ENCODE measurements around the gene DOCK7. TPM values are rescaled to one million over a fixed set of nuclear protein-coding genes. Genes with fewer than 3 reads are reported as not detected.
"Not testable (repeated sequence)": the region's sequence is repeated elsewhere in the genome, so short reads cannot be mapped to it uniquely, and the experiment has no call there.

The DOCK7 gene
- total RNA-seq, 1 experiment from 2014 or later: 102 TPM

DNA sequence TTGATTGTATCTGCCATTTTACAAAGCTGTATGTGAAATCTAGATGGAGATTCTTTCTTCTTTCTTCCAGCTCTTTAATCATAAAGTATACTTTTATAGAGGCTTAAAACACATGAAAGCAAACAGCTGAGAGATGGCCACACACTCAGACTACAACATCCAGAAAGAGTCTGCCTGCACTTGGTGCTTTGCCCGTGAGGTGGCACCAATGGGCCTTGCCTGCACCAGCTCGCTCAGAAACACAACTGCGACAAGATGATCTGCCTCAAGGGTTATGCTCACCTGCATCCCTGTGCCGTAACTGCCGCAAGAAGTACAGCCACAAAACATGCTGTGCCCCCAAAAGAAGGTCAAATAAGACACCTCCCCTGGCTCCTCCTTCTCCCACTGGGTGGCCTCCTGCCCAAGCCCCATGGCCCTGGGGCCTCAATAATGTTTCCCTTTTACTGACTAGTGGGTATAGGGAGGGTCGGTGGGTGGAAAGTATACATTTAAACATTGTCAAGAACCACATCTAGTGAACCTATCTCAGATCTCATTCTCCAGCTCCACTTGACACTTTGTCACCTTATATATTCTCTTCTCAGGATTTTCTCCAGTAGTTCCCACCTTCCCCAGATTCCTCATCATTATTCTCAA lies 157.6 kb downstream of the DOCK7 start:
- DNase-seq (ENCODE audit: low read depth): peak; percentile 42

DNA sequence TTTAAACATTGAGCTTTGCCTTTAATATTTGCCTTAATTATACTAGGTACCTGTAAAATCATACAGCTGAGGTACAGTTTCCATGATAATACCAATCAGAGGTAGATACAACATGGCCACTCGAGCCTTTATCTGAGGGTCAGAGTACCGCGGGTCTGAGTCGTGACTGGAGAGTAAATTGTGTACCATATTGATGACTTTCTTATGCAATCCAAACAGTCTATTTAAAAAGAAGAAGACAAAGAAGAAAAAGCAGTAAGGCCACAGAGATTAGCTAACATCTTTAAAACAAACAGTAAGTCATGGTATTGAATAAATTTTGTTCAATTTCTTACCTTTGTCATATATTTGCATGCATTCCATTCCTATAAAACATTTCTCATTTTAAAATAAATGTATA lies 159.0 kb downstream of the DOCK7 start:
- DNase-seq (ENCODE audit: low read depth): no peak

DNA sequence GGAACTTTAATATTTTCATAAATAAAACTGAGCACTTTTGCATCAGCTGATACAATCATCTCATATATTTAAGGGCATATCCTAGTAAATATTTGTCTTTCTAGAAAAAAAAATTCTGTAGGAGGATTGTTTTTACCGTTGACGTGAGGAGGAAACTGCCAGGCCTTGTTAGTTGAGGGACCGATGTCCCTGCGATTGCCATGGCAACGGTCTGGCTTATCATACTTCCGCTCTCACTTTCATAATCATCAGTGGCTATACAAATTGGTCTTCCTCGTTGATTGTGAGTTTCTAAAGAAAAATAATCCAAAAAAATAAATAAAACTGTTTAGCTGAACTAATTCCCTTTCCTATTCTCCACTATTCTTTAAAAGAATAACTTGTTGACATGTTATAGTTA lies 160.2 kb downstream of the DOCK7 start:
- DNase-seq (ENCODE audit: low read depth): no peak

DNA sequence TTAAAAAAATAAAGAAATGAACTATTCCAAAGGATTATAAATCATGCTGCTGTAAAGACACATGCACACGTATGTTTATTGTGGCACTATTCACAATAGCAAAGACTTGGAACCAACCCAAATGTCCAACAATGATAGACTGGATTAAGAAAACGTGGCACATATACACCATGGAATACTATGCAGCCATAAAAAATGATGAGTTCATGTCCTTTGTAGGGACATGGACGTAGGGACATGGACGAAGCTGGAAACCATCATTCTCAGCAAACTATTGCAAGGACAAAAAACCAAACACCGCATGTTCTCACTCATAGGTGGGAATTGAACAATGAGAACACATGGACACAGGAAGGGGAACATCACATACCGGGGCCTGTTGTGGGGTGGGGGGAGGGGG lies 160.8 kb downstream of the DOCK7 start:
- not testable (repeated sequence) for DNase-seq (ENCODE audit: low read depth)

DNA sequence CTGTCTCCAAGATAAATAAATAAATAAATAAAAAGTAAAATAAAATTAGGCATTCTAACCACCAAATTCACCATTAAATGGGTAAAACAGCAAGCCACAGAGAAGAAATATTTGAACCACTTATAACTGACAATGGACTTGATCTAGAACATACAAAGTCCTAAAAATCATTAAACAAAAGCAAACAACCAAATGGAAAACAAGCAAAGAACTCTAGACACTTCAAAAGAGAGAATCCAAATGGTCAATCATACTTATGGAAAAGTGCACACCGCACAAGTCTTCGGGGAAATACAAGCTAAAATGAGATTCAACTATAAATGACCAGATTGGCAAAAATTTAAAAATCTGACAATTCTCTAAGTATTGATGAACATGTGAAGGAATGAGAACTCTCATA lies 164.3 kb downstream of the DOCK7 start:
- no peak for DNase-seq (ENCODE audit: low read depth)

DNA sequence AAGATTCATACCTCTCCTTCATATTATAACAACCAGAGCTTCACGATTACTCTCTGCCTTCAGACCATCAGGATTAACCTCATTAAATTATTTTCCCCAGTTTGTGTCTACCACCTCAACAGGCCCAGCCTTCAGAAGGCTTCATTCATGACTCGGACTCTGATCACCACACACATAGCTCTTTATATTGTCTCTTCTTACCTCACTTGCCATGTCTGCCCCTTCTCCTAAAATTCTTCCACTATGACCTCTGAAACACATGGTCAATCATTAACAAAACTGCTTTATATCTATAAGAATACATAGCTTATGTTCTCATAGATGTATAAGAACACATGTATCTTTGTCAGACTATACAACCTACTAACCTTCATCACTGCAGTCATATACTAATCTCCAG lies 171.6 kb downstream of the DOCK7 start:
- DNase-seq (ENCODE audit: low read depth): no peak

DNA sequence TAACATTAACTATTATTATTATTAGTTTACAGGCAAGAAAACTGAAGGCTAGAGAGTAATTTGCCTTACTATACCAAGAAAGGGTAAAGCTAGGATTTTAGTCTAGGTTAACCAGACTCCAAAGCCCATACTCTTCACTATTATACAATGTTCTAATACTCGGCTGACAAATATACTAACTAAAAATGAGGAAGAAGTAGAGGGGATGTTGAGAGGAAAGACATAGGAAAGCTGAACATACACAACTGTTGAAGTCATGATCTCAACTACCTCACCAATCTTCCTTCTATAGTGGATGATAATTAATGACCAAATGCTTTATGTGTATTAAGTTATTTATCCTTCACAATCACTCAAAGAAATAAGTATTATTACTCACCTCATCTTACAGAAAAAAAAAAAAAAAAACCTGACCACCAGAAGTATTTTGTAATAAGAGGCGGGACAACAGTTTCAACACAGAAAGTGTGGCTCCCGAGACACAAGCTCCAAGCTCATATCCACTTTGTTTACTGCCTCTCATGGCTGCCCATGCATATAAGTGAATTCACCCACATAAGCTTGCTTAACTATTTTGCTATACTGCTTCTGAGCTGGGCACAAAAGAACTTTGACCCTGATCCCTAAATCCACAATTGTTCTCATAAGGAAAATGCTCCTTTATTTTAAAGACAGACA lies 173.3 kb downstream of the DOCK7 start:
- DNase-seq (ENCODE audit: low read depth): no peak

DNA sequence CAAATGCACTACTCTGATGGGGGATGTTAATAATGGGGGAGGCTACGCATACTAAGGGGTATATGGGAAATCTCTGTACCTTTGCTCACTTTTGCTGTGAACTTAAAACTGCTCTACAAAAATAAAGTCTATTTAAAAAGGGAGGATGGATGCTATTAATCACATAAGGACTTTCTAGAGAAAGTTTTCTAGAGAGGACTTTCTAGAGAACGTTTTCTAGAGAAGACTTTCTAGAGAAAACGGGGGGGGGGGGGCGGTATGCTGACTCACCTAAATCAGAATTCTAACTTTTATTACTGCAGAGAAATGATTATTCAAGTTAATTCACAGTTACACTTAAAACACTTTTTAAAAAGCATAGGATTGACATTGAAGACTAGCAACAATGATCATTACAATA lies 175.2 kb downstream of the DOCK7 start:
- DNase-seq (ENCODE audit: low read depth): no peak

DNA sequence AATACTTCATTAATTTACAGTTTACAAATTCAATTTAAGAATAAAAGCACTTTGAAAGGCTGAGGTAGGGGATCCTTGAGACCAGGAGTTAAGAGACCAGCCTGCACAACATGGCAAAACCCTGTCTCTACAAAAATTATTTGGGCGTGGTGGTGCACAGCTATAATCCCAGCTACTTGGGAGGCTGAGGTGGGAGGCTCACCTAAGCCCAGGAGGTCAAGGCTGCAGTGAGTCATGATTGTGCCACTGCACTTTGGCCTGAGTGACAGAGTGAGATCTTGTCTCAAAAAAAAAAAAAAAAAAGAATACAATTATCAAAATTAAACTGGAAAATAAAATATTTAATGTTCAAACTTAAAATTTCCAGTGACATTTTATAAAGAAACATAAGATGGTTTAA lies 179.2 kb downstream of the DOCK7 start:
- DNase-seq (ENCODE audit: low read depth): no peak

DNA sequence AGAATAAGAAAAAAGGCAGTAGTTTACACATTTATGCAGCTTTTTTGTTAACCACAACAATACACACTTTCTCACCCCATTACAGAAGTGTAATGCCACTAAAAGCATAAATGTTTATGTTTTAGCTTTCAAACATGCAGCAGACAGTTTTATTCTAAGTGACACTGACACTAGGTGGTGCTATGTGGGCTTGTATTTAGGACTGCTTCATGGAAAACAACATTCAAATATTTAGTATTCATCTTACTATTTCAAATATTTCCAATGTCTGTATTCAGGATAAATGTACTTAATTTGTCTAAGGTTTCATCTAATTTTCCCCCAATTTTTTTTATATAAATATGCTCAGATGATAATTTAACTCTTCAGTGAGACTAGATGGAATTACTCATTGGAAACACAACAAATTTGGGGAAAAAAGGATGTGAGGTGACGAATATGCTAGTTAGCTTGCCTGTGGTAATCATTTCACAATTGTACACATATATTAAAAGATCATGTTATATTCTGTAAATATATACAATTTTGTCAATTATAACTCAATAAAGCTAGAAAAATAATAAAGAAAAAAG lies 179.9 kb downstream of the DOCK7 start:
- peak; percentile 42 for DNase-seq (ENCODE audit: low read depth)

DNA sequence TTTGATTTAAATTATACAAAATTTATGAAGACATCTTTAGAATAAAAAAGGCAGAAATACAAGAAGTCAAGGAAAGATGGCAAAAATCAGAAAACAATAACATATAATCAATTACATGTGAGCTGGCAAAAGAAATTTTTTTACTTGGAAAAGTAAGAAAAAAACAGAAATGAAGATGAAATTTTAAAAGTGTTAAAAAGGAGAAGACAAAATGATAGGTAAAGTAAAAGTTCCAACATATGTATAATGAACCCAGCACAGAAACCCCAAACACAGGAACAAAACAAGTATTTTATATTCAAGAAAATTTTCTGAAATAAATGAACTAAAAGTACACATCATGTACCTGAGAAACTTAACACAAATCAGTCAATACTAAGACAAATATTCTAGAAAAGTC lies 188.0 kb downstream of the DOCK7 start:
- no peak for DNase-seq (ENCODE audit: low read depth)

DNA sequence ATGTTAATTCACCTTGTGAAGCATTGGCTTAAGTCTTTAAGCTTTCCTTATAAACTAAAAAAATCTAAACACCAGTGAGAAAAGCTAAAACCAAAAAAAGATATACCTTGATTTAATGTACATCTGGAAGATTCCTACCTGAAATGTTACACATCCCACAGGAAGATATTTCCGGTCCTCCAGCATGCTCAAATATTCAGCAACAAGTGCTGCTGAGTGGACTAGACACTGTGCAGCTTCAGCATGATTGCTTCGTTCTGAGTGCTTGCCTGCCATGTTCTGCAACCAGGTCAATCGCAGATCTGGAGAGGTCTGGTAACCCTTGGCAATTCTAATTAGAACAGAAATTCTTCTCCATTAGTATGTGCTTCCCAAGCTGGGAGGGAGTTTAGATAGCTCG lies 194.0 kb downstream of the DOCK7 start:
- DNase-seq (ENCODE audit: low read depth): no peak

DNA sequence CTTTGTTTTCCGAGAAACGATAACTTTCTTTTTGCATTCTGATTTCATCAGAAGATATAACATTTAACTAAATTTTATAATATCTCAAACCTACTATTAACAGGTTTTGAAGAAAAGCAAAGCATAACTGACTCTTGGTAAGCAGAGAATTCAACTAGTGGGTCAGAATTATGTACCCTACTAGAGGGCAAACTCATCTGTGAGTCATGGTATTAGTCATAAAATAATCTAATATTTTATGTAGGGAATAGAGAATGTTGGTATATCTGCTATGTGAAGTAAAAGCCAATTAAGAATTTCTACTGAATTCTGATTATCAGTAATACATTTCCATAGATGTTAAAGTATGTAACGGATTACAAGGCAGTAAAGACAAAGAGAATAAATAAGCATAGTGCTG lies 194.5 kb downstream of the DOCK7 start:
- no peak for DNase-seq (ENCODE audit: low read depth)

DNA sequence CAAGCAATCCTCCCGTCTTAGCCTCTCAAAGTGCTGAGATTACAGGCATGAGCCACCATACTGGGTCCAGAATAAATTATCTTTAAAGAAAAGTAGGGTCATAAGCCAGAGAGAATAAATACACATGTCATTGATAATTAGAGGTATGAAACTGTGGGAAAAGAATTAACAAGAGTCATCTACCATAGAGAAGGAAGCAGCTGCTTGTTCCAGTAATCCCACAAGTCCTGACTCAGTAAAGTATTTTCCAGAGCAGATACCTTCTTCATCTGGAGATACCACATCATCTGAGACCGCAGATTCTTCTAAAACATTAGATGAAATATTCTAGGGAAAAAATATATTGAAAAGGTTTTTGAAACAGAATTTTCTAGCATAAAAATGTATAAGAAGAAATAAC lies 195.7 kb downstream of the DOCK7 start:
- no peak for DNase-seq (ENCODE audit: low read depth)

DNA sequence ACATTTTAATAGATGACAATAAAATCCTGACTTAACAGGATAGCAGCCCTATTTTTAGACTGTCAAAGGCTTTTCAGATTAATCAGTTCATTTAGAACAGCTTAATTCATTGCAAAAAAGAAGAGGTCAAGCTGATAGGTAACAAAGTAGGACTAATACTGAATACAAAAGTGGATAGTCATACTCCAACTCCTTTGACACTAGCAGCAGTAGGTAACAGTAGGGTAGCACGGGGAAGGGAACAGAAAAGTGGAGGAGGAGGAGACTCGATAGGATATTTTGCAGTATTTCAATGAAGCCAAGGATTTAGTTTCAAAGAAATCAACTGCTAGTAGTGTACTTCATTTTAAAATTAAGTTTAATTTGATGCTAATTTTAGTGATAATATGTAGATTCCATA lies 200.2 kb downstream of the DOCK7 start:
- DNase-seq (ENCODE audit: low read depth): no peak

DNA sequence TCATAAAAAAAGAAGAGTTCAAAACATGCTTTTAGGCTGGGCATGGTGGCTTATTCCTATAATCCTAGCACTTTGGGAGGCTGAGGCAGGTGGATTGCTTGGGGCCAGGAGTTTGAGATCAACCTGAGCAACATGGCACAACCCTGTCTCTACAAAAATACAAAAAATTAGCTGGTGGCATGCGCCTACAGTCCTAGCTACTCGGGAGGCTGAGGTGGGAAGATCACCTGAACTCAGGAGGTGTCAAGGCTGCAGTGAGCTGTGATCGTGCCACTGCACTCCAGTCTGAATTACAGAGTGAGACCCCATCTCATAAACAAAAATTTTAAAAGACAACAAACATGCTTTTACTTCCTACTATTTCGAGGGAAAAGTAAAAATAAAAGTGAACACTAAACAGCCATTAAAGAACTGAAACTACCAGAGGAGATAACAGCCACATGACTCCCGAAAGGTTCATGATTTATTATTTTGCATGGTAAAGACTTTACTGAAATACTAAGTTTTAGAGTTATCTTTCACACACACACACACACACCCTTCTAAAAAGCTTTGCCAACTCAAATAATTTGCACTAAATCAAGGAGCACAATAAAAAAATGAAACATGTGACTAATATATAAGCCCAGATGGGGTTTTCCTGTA lies 203.2 kb downstream of the DOCK7 start:
- no peak for DNase-seq (ENCODE audit: low read depth)

DNA sequence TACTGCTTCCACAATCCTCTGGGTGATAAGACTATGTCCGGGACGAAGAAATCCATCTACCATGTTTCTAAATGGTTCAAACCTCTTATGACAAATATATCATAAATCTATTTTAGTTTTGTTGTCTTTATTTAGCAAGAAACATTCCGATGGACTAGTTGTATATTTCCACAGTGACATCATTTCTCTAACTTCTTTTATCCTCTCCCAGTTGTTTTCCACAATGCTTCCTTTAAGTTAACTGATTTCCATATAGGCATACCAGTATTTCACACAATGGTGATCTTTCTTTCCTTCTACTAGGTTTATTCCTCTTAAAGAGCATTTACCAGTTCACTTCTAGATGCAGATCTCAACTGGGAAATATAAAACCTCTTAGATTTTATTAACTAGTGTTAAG lies 206.5 kb downstream of the DOCK7 start:
- peak; percentile 7 for DNase-seq (ENCODE audit: low read depth)

DNA sequence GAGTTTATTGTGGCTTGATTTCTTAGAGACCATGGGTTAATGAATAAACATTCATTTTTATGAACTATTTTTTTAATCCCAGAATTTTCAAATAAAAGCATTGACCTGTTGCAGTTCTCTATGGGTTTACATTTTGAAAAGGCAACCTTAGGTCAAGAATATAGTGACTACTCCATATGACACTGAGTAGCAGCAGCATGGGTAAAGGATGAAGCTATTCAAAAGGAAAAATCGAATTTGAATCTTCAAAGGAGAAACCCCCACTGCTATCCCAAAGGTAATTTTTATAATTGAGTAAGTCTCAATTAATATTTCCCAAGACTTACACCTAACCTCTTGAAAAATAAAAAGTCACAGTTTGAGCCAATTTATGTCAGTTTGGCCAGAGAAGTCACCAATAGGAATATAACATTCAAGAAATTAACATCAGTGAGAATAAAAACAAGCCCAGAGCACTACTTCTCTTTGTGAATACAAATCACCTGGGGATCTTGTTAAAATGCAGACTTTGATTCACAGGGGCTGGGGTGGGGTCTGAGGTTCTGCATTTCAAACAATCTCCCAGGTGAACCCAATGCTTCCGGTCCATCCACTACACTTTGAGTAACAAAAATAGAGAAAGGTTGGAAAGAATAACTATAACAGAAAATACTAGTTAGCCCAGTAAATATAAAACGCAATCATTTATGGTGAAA lies 211.5 kb downstream of the DOCK7 start:
- no peak for DNase-seq (ENCODE audit: low read depth)

DNA sequence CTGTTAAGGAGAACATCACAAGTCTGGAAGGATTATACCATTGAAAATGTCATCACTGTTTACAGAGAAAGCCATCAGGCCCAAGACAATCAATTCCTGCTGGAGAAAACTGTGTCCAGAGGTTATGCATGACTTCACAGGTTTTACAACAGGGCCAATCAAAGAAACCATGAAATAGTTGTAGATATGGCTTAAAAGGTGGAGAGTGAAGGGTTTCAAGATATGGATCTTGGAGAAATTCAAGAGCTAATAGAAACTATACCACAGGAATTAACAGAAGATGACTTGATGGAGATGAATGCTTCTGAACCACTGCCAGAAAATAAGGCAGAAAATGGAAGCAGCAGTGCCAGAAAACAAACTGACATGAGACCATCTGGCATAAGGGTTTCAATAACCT lies 221.1 kb downstream of the DOCK7 start:
- no peak for DNase-seq (ENCODE audit: low read depth)

DNA sequence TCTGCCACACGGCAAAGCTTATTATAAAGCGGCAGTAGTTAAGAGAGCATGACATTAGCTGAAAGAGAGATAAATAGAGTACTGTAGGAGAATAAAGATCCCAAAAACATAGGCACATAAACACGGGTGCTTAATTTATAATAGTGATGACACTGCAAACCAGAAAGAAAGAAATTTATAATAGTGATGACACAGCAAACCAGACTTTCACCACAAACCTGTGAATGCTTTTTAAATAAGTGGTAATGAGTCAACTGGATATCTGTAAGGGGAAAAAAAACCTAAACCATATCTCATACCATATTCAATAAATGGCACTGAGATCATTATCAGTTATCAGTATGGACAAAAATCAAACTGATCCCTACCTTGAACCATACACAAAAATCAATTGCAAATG lies 225.8 kb downstream of the DOCK7 start:
- DNase-seq (ENCODE audit: low read depth): no peak

DNA sequence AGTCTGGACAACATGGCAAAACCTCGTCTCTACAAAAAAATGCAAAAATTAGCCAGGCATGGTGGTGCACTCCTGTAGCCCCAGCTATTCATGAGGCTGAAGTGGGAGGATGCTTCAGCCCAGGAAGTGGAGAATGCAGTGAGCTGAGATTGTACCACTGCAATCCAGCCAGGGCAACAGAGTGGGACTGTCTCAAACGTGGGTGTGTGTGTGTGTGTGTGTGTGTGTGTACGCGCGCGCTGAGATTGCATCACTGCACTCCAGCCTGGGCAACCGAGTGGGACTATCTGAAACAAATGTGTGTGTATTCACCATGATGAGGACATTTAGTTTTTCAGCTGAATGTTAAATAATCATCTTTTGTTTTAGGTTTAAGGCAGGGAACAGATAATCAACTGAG lies 230.2 kb downstream of the DOCK7 start:
- DNase-seq (ENCODE audit: low read depth): no peak

DNA sequence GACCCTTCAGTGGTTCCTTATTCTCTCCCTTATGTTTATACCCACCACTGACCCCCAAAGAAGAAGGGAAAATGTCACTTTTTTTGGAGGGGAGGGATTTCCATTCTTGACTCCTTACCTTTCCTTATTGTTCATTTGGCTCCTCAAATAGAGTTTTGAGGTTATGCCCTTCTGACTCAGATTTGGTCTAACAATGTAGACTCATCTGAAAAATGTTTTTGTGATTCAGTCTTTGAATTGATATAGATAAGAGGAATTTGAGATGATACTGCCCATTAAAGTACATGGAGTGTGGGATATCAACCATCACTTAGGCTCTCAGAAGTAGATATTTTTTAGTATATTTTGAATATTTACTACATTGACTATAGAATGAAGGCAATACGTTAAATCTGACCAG lies 235.2 kb downstream of the DOCK7 start:
- peak; percentile 10 for DNase-seq (ENCODE audit: low read depth)

DNA sequence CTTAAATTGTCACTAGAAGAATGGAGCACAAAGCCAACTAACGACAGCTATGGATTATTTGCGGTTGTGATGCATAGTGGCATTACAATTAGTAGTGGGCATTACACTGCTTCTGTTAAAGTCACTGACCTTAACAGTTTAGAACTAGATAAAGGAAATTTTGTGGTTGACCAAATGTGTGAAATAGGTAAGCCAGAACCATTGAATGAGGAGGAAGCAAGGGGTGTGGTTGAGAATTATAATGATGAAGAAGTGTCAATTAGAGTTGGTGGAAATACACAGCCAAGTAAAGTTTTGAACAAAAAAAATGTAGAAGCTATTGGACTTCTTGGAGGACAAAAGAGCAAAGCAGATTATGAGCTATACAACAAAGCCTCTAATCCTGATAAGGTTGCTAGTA lies 237.9 kb downstream of the DOCK7 start:
- no peak for DNase-seq (ENCODE audit: low read depth)
